Measurements from ENCODE around the gene GALNT10.
A peak's percentile ranks its signal among the peaks of the same experiment; 100 is the strongest.

GALNT10 gene

DNA sequence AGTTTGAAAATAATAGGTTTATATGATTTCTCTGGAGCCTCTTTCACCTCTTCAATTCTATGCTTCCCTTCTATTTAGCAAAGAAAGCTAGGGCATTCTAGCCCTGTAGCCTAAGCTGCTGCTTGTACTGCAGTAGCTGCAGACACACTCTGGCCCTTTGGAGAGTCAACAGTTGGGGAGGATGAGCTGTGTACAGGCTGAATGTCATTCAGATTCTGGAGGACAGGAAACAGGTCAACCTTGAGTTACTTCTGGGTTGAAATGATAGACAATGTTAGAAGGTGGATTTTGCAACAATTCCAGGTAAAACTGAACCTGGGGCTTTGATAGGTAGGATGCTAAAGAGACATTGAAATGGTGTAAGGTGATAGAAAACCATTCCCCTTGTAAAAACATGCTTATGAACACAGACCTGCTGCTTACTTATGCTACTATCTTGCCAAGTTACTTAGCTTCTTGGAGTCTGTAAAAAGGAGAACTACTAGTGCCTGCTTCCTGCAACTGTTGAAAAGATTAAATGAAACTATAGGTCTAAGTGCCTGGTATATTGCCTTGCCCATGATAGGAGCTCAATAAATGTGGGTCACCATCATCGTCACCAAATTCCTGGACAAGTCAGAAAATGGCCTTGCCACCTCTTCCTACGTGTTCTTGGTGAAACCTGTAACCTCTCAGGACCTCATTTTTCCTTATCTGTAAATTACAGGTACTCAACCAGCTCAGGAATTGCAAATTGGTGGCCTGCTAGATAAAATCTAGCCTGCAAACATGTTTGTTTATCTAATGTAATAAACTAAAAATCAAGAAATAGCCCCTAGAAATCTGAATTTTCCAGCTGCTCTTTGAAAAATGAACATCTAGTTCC, 83.7 kb downstream of the GALNT10 start:
- DNase-seq (ENCODE audit: low spot score) = no peak
- H3K27ac ChIP-seq = peak overlapping the region in 1 of 2 donors; percentile 17
- no peak overlapping the region for H3K4me3 ChIP-seq
- TF ChIP-seq, protein P1, sequence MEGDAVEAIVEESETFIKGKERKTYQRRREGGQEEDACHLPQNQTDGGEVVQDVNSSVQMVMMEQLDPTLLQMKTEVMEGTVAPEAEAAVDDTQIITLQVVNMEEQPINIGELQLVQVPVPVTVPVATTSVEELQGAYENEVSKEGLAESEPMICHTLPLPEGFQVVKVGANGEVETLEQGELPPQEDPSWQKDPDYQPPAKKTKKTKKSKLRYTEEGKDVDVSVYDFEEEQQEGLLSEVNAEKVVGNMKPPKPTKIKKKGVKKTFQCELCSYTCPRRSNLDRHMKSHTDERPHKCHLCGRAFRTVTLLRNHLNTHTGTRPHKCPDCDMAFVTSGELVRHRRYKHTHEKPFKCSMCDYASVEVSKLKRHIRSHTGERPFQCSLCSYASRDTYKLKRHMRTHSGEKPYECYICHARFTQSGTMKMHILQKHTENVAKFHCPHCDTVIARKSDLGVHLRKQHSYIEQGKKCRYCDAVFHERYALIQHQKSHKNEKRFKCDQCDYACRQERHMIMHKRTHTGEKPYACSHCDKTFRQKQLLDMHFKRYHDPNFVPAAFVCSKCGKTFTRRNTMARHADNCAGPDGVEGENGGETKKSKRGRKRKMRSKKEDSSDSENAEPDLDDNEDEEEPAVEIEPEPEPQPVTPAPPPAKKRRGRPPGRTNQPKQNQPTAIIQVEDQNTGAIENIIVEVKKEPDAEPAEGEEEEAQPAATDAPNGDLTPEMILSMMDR (IDR thresholded peaks at IDR 0.05) = no peak

DNA sequence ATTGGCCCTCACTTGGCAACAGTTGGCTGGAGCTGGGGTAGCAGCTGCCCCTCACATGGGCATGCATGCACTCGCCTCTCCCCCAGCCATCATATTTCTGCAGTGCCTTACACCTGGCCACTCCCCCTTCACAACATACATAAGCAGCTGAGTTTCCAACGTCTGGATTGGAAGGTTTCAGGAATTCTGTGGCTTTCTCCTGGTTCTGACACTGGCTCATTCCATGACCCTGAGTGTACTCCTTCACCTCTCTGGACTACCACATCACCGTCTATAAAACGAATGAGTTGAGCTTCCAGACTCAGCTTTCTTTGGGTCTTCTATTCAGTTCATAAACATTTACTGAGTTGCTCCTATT, 84.3 kb downstream of the GALNT10 start:
- no peak overlapping the region for H3K27ac ChIP-seq
- TF ChIP-seq, protein P1 (IDR thresholded peaks at IDR 0.05) = no peak
- no peak overlapping the region for H3K4me3 ChIP-seq
- DNase-seq (ENCODE audit: low spot score) = no peak

DNA sequence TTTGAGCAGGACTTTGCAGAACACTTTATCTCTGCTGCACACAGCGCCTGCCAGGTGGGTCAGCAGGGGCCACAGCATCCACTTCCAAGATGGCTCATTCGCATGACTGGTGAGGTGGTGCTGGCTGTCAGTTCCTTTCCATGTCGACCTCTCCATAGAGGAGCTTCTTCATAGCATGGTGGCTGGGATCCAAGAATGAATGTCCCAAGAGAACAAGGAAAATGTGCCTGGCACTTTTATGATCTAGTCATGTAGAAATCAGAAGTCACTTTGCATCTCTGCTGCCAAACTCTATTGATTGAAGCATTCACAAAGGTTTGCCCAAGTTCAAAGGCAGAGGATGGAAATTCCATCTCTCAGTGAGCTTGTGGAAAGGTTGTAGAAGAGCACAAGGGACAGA, 85.0 kb downstream of the GALNT10 start:
- no peak for DNase-seq (ENCODE audit: low spot score)
- no peak overlapping the region for H3K4me3 ChIP-seq
- peak overlapping the region in 1 of 2 donors; percentile 64 for H3K27ac ChIP-seq
- TF ChIP-seq, protein P1 (IDR thresholded peaks at IDR 0.05) = no peak

DNA sequence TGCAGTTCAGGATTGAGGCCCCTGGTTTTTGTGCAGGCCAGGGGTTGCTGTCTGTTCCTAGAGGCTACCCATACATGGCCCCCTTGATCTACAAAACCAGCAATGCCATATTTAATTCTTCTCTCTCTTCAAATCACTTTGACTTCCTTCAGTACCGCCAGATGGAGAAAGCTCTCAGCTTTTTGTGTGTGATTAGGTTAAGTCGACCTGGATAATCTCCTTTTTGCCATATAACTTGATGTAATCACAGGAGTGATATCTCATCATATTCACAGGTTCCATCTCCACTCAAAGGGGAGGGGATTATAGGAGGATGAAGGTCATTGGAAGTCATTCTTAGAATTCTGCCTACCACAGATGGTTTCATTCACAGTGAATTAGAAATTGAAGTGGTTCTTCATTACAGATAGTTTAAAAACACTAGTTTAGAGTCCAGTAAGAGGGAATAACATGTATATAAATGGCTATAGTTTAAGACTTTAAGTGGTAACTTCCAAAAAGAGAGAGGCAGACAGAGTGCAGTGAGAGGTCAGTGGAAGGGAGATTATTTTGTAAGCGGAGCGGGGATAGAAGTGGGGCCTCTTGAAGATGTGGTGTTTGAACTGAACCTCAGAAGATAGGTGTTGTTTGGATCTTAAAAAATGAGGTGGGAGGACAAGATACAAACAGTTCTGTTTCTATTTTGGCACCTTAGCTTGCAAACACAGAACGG, 85.9 kb downstream of the GALNT10 start:
- Histone ChIP-seq H3K27ac (peak overlapping the region in 1 of 2 donors; percentile 64), H3K4me3 (no peak overlapping the region)
- DNase-seq (ENCODE audit: low spot score) = no peak
- TF ChIP-seq, protein P1 (IDR thresholded peaks at IDR 0.05) = no peak

DNA sequence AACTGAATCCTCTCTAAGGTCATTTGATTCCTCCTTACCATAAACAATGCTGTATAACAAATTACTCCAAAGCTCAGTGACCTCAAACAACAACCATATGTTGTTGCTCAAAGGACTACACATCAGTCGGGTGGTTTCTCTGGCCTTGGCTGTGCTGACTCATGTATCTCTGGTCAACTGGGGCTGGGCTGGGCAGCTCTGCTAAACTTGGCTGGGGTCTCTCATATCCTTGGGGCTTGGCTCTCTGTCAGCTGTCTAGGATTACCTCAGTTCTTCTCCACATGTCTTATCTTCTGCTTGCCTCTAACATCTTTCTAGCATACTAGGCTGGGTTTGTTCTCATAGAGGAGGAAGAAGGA, 86.4 kb downstream of the GALNT10 start:
- H3K4me3 ChIP-seq = no peak overlapping the region
- TF ChIP-seq, protein P1 (IDR thresholded peaks at IDR 0.05) = no peak
- DNase-seq (ENCODE audit: low spot score) = peak; percentile 79
- peak overlapping the region in 1 of 2 donors; percentile 64 for H3K27ac ChIP-seq

DNA sequence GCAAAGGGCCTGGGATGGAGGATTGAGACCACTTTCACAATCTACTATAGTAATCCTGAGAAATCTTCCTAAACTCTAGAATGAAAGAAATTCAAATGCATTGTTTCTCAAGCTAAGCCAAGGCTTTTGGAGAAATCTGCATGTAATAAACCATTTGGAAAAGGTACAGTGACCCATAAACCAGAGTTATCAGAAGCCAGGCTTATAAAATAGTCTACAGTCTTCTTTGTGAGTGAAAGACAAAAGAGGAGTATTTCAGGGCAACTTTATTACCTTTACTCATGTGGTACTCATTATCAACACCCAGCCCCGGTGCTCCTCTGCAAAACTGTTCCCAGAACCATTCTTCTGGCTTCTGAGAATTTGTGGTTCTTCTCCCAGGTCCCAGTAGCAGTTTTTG, 87.0 kb downstream of the GALNT10 start:
- Histone ChIP-seq H3K27ac (peak overlapping the region in 1 of 2 donors; percentile 64), H3K4me3 (no peak overlapping the region)
- TF ChIP-seq, protein P1 (IDR thresholded peaks at IDR 0.05) = no peak
- no peak for DNase-seq (ENCODE audit: low spot score)
